ENCODE data around the gene HSFX2. TPM values are rescaled to one million over a fixed set of nuclear protein-coding genes. Genes with fewer than 3 reads are reported as not detected.

Gene HSFX2
- total and polyA plus RNA-seq, 2 experiments from 2014 or later = 0.53 TPM; not detected in 1

DNA sequence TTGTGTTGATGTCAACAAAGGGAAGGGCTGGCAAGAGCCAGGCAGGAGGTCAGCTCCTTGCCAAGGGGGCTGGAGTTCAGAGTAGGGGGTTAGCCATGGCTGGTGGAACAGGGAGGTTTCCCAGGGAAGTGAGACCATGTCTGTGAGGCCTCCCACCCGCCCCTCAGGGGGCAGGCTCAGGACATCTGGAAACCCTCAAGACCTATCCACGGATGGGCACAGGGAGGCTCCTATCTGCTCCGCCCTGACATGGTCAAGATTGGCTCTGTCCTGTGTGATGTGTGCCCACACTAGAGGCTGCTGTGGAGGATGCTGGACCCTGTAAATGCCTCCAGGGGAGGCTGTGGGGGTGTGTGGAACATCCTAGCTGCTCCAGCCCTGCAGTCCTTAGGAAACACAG lies 44.5 kb upstream of the HSFX2 start:
- H2AFZ ChIP-seq = no peak overlapping the region
- no peak overlapping the region for H3K4me2 ChIP-seq
- H3K79me2 ChIP-seq = no peaks in the 10 kb centered on the region
- WGBS (ENCODE audit: low lambda C conversion rate, missing lambda C conversion rate) = 52% methylated on average over 3 of the region's 3 CpGs
- no peaks in the 10 kb centered on the region for H3K4me1 ChIP-seq (ENCODE audit: insufficient read depth)
- H3K36me3 ChIP-seq (replicated peaks; ENCODE audit: insufficient read depth, low read depth) = no peaks in the 10 kb centered on the region
- no peak overlapping the region for H3K4me3 ChIP-seq
- TF ChIP-seq EZH2phosphoT487 (IDR thresholded peaks at IDR 0.05; ENCODE audit: low read depth, severe bottlenecking, unreplicated experiment) (no peak), EZH2 (IDR thresholded peaks at IDR 0.05; ENCODE audit: borderline replicate concordance) (no peak)
- TF ChIP-seq, protein P1, sequence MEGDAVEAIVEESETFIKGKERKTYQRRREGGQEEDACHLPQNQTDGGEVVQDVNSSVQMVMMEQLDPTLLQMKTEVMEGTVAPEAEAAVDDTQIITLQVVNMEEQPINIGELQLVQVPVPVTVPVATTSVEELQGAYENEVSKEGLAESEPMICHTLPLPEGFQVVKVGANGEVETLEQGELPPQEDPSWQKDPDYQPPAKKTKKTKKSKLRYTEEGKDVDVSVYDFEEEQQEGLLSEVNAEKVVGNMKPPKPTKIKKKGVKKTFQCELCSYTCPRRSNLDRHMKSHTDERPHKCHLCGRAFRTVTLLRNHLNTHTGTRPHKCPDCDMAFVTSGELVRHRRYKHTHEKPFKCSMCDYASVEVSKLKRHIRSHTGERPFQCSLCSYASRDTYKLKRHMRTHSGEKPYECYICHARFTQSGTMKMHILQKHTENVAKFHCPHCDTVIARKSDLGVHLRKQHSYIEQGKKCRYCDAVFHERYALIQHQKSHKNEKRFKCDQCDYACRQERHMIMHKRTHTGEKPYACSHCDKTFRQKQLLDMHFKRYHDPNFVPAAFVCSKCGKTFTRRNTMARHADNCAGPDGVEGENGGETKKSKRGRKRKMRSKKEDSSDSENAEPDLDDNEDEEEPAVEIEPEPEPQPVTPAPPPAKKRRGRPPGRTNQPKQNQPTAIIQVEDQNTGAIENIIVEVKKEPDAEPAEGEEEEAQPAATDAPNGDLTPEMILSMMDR (IDR thresholded peaks at IDR 0.05; ENCODE audit: poor library complexity) = no peak
- no peaks in the 10 kb centered on the region for H3K9me2 ChIP-seq (replicated peaks; ENCODE audit: insufficient read depth)
- no peak for DNase-seq (ENCODE audit: low spot score)
- no peaks in the 10 kb centered on the region for H3K9me3 ChIP-seq (ENCODE audit: low read depth)
- H3K27ac ChIP-seq = no peak overlapping the region
- no peaks in the 10 kb centered on the region for H3K27me3 ChIP-seq
- H4K20me1 ChIP-seq (ENCODE audit: insufficient read depth, poor library complexity, severe bottlenecking) = no peaks in the 10 kb centered on the region

DNA sequence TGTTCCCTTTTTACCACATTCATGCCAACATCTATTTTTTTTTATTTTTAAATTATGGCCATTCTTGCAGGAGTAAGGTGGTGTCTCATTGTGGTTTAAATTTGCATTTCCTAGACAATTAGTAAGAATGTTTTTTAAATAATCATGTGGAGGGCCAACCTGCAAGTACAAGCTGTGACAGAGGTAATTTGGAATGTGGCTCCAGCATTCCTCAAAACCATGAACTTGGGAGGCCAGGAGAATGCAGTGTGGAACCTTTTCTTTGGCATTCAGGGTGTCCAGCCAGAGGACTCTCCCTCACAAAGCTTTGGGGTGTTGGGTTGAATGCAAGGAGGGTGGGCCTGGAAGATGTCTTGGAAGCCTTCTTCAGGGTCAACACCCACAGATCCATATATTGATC lies 43.7 kb upstream of the HSFX2 start:
- Histone ChIP-seq H4K20me1 (ENCODE audit: insufficient read depth, poor library complexity, severe bottlenecking) (no peaks in the 10 kb centered on the region), H3K9me2 (replicated peaks; ENCODE audit: insufficient read depth) (no peaks in the 10 kb centered on the region), H3K4me3 (no peak overlapping the region), H2AFZ (no peak overlapping the region), H3K27me3 (no peaks in the 10 kb centered on the region), H3K79me2 (no peaks in the 10 kb centered on the region), H3K27ac (no peak overlapping the region), H3K4me2 (no peak overlapping the region), H3K36me3 (replicated peaks; ENCODE audit: insufficient read depth, low read depth) (no peaks in the 10 kb centered on the region), H3K4me1 (ENCODE audit: insufficient read depth) (no peaks in the 10 kb centered on the region), H3K9me3 (ENCODE audit: low read depth) (no peaks in the 10 kb centered on the region)
- DNase-seq (ENCODE audit: low spot score) = no peak
- TF ChIP-seq EZH2 (IDR thresholded peaks at IDR 0.05; ENCODE audit: borderline replicate concordance) (no peak), EZH2phosphoT487 (IDR thresholded peaks at IDR 0.05; ENCODE audit: low read depth, severe bottlenecking, unreplicated experiment) (no peak)
- TF ChIP-seq, protein P1 (IDR thresholded peaks at IDR 0.05; ENCODE audit: poor library complexity) = no peak

DNA sequence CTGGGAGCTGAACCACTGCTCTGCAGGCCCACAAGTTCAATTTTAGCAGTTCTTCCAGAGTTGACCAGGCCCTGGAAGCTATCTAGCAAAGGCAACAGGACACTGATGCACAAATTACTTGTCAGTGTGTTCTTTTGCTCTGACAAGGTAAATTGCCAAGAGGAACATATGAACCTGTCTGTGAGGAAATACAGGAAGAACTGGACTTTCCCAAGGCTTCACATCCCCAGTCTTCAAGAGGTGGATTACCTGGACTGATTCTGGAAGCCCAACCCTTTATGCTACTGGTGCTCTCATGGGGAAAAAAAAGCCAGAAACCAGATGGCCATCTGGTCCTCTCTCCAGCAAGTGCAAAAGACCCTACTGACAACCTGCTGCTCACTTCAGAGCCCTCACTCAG lies 38.4 kb upstream of the HSFX2 start:
- no peak for TF ChIP-seq EZH2phosphoT487 (IDR thresholded peaks at IDR 0.05; ENCODE audit: low read depth, severe bottlenecking, unreplicated experiment)
- no peak for TF ChIP-seq EZH2 (IDR thresholded peaks at IDR 0.05; ENCODE audit: borderline replicate concordance)
- TF ChIP-seq, protein P1 (IDR thresholded peaks at IDR 0.05; ENCODE audit: poor library complexity) = no peak

More for the DNA sequence above, 38.4 kb upstream of the HSFX2 start:
- DNase-seq (ENCODE audit: low spot score) = no peak
- Histone ChIP-seq H4K20me1 (ENCODE audit: insufficient read depth, poor library complexity, severe bottlenecking) (peaks cover 14% of the 10 kb centered on the region), H3K36me3 (replicated peaks; ENCODE audit: insufficient read depth, low read depth) (no peaks in the 10 kb centered on the region), H3K27me3 (no peaks in the 10 kb centered on the region), H2AFZ (no peak overlapping the region), H3K27ac (no peak overlapping the region), H3K4me3 (no peak overlapping the region), H3K4me1 (ENCODE audit: insufficient read depth) (peaks cover 10% of the 10 kb centered on the region), H3K79me2 (peaks cover 19% of the 10 kb centered on the region), H3K4me2 (no peak overlapping the region), H3K9me2 (replicated peaks; ENCODE audit: insufficient read depth) (no peaks in the 10 kb centered on the region), H3K9me3 (ENCODE audit: low read depth) (no peaks in the 10 kb centered on the region)

All from hepatocyte (in vitro differentiated cells).